Fibroblast of lung (primary cell): ENCODE data around the gene RNF223.

Source experiments
- EZH2 ChIP-seq: IDR thresholded peaks from 2 replicates; pipeline ENCODE4 v1.5.1; 2012; ENCODE audit warnings: low read length, control low read depth, mild to moderate bottlenecking; ENCODE audit errors: missing control alignments
- TF ChIP-seq, protein P1 (sequence below), 2 donors: IDR thresholded peaks in 1 of 2; conservative IDR thresholded peaks in 1 of 2; 1 replicate in 1 of 2; 2 replicates in 1 of 2; pipeline ENCODE4 v1.5.1; 2011 to 2012; ENCODE audit warnings: low read length in 2 of 2, control low read depth in 1 of 2, inconsistent platforms in 1 of 2, low read depth in 1 of 2, mild to moderate bottlenecking in 1 of 2

DNA sequence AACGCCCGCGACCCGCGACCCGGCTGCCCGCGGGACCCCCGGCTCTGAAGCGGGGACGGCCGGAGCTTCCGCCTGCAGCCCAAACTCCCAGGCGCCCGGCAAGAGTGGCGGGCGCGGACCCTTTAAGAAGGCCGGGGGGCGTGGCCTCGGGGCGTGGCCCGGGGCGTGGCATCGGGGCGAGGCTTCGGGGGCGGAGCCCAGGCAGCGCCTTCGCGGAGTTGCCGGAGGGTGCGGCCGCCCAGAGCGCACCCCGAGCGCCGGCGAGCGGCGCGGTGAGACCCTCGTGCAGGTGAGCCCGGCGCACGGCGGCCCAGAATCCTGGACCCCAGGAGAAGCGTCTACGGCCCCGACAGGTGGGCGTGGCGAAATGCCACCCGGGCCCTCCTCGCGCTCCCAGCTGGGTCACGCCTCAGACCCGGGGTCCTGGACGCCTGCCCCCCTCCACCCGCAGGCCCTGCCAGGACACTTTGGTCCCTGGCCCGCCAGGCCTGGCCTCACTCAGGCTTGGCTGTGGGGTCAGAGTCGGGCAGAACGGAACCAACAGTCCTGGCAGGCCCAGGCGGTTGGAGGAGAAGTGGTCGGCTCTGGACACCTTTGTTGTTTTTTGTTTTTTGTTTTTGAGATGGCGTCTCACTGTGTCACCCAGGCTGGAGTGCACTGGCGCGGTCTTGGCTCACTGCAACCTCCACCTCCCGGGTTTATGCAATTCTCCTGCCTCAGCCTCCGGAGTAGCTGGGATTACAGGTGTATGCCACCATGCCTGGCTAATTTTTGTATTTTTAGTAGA, 14.4 kb downstream of the RNF223 start:
- TF ChIP-seq, protein P1, sequence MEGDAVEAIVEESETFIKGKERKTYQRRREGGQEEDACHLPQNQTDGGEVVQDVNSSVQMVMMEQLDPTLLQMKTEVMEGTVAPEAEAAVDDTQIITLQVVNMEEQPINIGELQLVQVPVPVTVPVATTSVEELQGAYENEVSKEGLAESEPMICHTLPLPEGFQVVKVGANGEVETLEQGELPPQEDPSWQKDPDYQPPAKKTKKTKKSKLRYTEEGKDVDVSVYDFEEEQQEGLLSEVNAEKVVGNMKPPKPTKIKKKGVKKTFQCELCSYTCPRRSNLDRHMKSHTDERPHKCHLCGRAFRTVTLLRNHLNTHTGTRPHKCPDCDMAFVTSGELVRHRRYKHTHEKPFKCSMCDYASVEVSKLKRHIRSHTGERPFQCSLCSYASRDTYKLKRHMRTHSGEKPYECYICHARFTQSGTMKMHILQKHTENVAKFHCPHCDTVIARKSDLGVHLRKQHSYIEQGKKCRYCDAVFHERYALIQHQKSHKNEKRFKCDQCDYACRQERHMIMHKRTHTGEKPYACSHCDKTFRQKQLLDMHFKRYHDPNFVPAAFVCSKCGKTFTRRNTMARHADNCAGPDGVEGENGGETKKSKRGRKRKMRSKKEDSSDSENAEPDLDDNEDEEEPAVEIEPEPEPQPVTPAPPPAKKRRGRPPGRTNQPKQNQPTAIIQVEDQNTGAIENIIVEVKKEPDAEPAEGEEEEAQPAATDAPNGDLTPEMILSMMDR (conservative IDR thresholded peaks at IDR 0.05 in 1 of 2, IDR thresholded peaks at IDR 0.05 in 1 of 2; ENCODE audit: low read depth in 1 of 2, low read length in 2 of 2): no peak
- no peak for TF ChIP-seq EZH2
